Keratinocyte (primary cell): ENCODE measurements around the gene WASF3. TPM values are rescaled to one million over a fixed set of nuclear protein-coding genes. Genes with fewer than 3 reads are reported as not detected.

Source experiments
- DNase-seq: peaks from one replicate; pipeline ENCODE4 v3.0.0-alpha.2; 2011; ENCODE audit warnings: low read depth, missing footprints, low spot score
- FAIRE-seq: peaks from 2 replicates; lab custom pipeline; 2011; peaks lifted over from hg19 to GRCh38; lab: Jason Lieb, UNC
- H2AFZ ChIP-seq: 2 replicates; pipeline ENCODE4 v1.6.0; 2012; ENCODE audit warnings: low read length, control low read depth, inconsistent platforms; ENCODE audit not compliant: control insufficient read depth
- H3K27ac ChIP-seq: 2 replicates; pipeline ENCODE4 v1.5.1; 2011; ENCODE audit warnings: low read length; ENCODE audit not compliant: control insufficient read depth, insufficient read depth
- H3K27me3 ChIP-seq: 3 replicates; pipeline ENCODE4 v1.6.0; 2011; ENCODE audit warnings: low read length; ENCODE audit not compliant: control insufficient read depth, insufficient read depth; ENCODE audit errors: extremely low read depth
- H3K36me3 ChIP-seq, 2 experiments: 2 replicates in 1 of 2; 3 replicates in 1 of 2; pipeline ENCODE4 v1.5.1; 2011; ENCODE audit warnings: low read length in 2 of 2, mild to moderate bottlenecking in 1 of 2; ENCODE audit not compliant: control insufficient read depth in 2 of 2, insufficient read depth in 2 of 2; ENCODE audit errors: extremely low read depth in 1 of 2
- H3K4me1 ChIP-seq: 3 replicates; pipeline ENCODE4 v1.5.1; 2011; ENCODE audit warnings: low read length; ENCODE audit not compliant: control insufficient read depth, insufficient read depth; ENCODE audit errors: extremely low read depth
- H3K4me2 ChIP-seq: 3 replicates; pipeline ENCODE4 v1.6.0; 2011; ENCODE audit warnings: low read depth, low read length; ENCODE audit not compliant: control insufficient read depth, insufficient read depth; ENCODE audit errors: extremely low read depth
- H3K4me3 ChIP-seq, 3 experiments: fragments of 200-600 bp in 1 of 3; sonication (generic) in 1 of 3; 2 replicates in 2 of 3; 3 replicates in 1 of 3; pipeline ENCODE4 v1.5.1; 2011 to 2016; ENCODE audit warnings: low read length in 3 of 3, mild to moderate bottlenecking in 3 of 3, control low read depth in 2 of 3, inconsistent platforms in 1 of 3, low read depth in 1 of 3, mixed read lengths in 1 of 3, mixed run types in 1 of 3, moderate library complexity in 1 of 3; ENCODE audit not compliant: control insufficient read depth in 2 of 3, insufficient read depth in 2 of 3; ENCODE audit errors: extremely low read depth in 1 of 3
- H3K79me2 ChIP-seq: 2 replicates; pipeline ENCODE4 v1.6.0; 2012; ENCODE audit warnings: low read length; ENCODE audit not compliant: control insufficient read depth, insufficient read depth
- H3K9ac ChIP-seq: 3 replicates; pipeline ENCODE4 v1.6.0; 2011; ENCODE audit warnings: low read length; ENCODE audit not compliant: control insufficient read depth, insufficient read depth; ENCODE audit errors: extremely low read depth
- H3K9me1 ChIP-seq: 3 replicates; pipeline ENCODE4 v1.6.0; 2011; ENCODE audit warnings: low read length; ENCODE audit not compliant: control insufficient read depth, insufficient read depth; ENCODE audit errors: extremely low read depth
- H3K9me3 ChIP-seq: 2 replicates; pipeline ENCODE4 v1.5.1; 2012; ENCODE audit warnings: low read depth, low read length; ENCODE audit not compliant: control insufficient read depth
- H4K20me1 ChIP-seq: 3 replicates; pipeline ENCODE4 v1.6.0; 2011; ENCODE audit warnings: low read length; ENCODE audit not compliant: control insufficient read depth, insufficient read depth; ENCODE audit errors: extremely low read depth
- CTCF ChIP-seq, 3 experiments: IDR thresholded peaks in 1 of 3; conservative IDR thresholded peaks in 1 of 3; optimal IDR thresholded peaks in 1 of 3; 2 replicates in 2 of 3; 3 replicates in 1 of 3; pipeline versions ENCODE3 to v1.5.1; 2011; ENCODE audit warnings: low read length in 3 of 3, mild to moderate bottlenecking in 3 of 3, moderate library complexity in 2 of 3, control low read depth in 1 of 3, inconsistent platforms in 1 of 3; ENCODE audit not compliant: insufficient read depth in 2 of 3; ENCODE audit errors: extremely low read depth in 1 of 3
- EZH2 ChIP-seq: IDR thresholded peaks from one replicate; pipeline ENCODE4 v1.6.1; 2012; ENCODE audit warnings: inconsistent platforms, mild to moderate bottlenecking, low read length, moderate library complexity
- dilution Hi-C: fragments of 300-500 bp; cut with MboI; formaldehyde crosslinking; loops from one replicate; pipeline ENCODE4 v1.7.0; 2020; ENCODE audit warnings: low sequenced_read_pairs; ENCODE audit not compliant: extremely low pct_ligation_motif_present
- polyA plus RNA-seq, 5 experiments: library from polyadenylated mRNA; depleted of rRNA in 3 of 5; stranded (reverse) in 3 of 5; stranded (forward) in 1 of 5; unstranded in 1 of 5; fragments of >200 nt; gene quantifications; 1 replicate in 1 of 5; 2 replicates in 3 of 5; 3 replicates in 1 of 5; pipeline versions ENCODE4 v1.2.1 to v1.2.3, GENCODE V29; 2011 to 2012; ENCODE audit warnings: missing spikeins in 2 of 5, low read depth in 1 of 5, low replicate concordance in 1 of 5

Gene WASF3
- polyA plus RNA-seq, 1 donor (not counting 4 experiments of a cell fraction or from before 2014, with no cell fraction given): 6.3 TPM

DNA sequence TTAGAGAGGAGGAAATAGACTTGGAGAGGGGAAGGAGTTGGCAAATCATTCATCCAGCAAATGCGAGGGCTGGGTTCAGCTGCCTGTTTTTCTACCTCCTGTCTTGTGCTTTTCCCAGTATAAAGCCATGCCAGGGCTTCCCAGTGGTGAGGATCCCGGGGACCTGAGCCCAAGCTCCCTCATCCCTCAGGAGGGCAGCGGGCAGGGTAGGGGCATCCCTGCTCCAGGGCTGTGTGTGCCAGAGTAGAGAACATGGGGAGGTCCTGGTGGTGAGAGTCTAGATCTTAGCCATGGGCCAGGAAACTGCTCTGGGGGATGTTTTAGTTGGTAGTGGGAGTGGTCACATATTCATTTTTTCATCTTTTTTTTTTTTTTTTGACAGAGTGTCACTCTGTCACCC, 159.5 kb downstream of the WASF3 start:
- no peaks in the 10 kb centered on the region for H3K27me3 ChIP-seq
- H3K27ac ChIP-seq: no peak overlapping the region
- H3K9me1 ChIP-seq: no peaks in the 10 kb centered on the region
- FAIRE-seq (no peak), DNase-seq (no peak)
- H3K36me3 ChIP-seq: no peaks in the 10 kb centered on the region
- H2AFZ ChIP-seq: no peak overlapping the region
- H4K20me1 ChIP-seq: no peaks in the 10 kb centered on the region
- no peak for TF ChIP-seq CTCF (optimal IDR thresholded peaks at IDR 0.05 in 1 of 3, IDR thresholded peaks at IDR 0.05 in 1 of 3, conservative IDR thresholded peaks at IDR 0.05 in 1 of 3; ENCODE audit: extremely low read depth in 1 of 3, insufficient read depth in 2 of 3, low read length in 3 of 3)
- dilution Hi-C loops: no loop called here
- no peak overlapping the region for H3K4me3 ChIP-seq
- H3K4me2 ChIP-seq: no peak overlapping the region
- no peaks in the 10 kb centered on the region for H3K9me3 ChIP-seq
- H3K4me1 ChIP-seq: no peaks in the 10 kb centered on the region
- no peaks in the 10 kb centered on the region for H3K79me2 ChIP-seq
- no peak overlapping the region for H3K9ac ChIP-seq

GRCh38 chr13:26718146-26718545, 160.7 kb downstream of the WASF3 start:
- Histone ChIP-seq H3K79me2 (no peaks in the 10 kb centered on the region), H3K9ac (no peak overlapping the region), H3K27ac (no peak overlapping the region), H3K4me2 (no peak overlapping the region), H3K9me1 (no peaks in the 10 kb centered on the region), H3K36me3 (no peaks in the 10 kb centered on the region), H4K20me1 (no peaks in the 10 kb centered on the region), H3K4me3 (no peak overlapping the region), H3K27me3 (no peaks in the 10 kb centered on the region), H3K9me3 (no peaks in the 10 kb centered on the region), H2AFZ (no peak overlapping the region), H3K4me1 (no peaks in the 10 kb centered on the region)
- no peak for DNase-seq
- TF ChIP-seq CTCF (optimal IDR thresholded peaks at IDR 0.05 in 1 of 3, IDR thresholded peaks at IDR 0.05 in 1 of 3, conservative IDR thresholded peaks at IDR 0.05 in 1 of 3; ENCODE audit: extremely low read depth in 1 of 3, insufficient read depth in 2 of 3, low read length in 3 of 3) (no peak), EZH2 (no peak)
- FAIRE-seq: no peak
- dilution Hi-C loops: no loop called here
